ENCODE measurements around the gene CRYGS.

DNA sequence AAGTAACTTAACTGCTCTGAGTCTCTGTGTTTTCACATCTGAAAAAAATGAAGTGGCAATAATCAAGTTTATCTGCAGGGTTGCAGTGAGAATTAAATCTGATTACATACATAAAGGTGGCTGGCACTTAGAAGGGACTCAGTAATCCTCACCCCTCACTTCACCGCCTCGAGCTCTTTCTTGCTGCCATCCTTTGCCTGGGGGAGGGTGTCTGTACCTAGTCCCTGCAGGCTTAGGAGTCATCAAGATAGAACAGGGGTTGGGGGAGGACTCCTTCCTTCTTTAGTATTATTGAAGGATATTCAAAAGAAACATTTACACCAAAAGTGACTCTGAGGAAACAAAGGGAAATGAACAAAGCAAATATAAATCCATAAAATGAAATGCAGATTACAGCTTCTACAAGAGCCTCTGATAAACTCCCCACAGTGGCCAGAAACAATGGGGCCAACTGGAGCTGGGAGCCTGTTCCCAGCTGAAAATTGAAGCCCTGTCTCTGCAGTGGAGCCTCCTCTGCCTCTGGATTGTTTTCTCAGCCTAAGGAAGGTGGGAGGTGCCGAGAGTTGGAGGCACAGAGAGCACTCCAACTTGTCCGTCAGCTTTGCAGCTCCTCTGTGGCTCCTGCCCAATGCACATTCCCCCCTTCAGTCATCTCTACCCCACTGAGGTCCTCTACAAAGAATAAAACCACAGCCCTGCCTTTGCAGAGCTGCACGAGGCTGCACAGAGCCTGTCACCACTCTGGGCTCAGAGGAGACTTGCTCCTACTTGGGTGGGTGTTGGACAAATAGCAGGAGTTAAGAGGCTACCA is 41.8 kb downstream of the CRYGS start:
- TF ChIP-seq EZH2 (IDR thresholded peaks at IDR 0.05; ENCODE audit: insufficient read depth, poor library complexity, severe bottlenecking) (no peak), EZH2phosphoT487 (IDR thresholded peaks at IDR 0.05; ENCODE audit: insufficient read depth, low read depth) (no peak)
